ENCODE measurements around the gene PGAP3.

The PGAP3 gene

GRCh38 chr17:39621523-39622379 is 66.1 kb downstream of the PGAP3 start:
- DNase-seq = peak; percentile 85 to 90

Data from inflammatory macrophage (primary cell).